Right atrium auricular region (tissue), 2 donors: ENCODE data around the gene DNAI2. TPM values are rescaled to one million over a fixed set of nuclear protein-coding genes. Genes with fewer than 3 reads are reported as not detected.

Experiments
- DNase-seq: peaks from one replicate; pipeline ENCODE4 v3.0.0-alpha.2; 2019; ENCODE audit warnings: low spot score
- H3K27ac ChIP-seq, 2 donors: fragments of 200-600 bp; sonication (generic); 1 replicate in 1 of 2; 2 replicates in 1 of 2; pipeline ENCODE4 v1.5.1; 2016 to 2019
- H3K27me3 ChIP-seq, 2 donors: fragments of 200-600 bp; sonication (generic); one replicate each; pipeline versions ENCODE4 v1.5.1 to v1.6.0; 2017 to 2019
- H3K36me3 ChIP-seq: fragments of 200-600 bp; sonication (generic); one replicate; pipeline ENCODE4 v1.5.1; 2016
- H3K4me1 ChIP-seq, 2 donors: fragments of 200-600 bp; sonication (generic); one replicate each; pipeline versions ENCODE4 v1.5.1 to v1.6.0; 2017 to 2019
- H3K4me3 ChIP-seq, 2 donors: fragments of 200-600 bp; sonication (generic); 1 replicate in 1 of 2; 2 replicates in 1 of 2; pipeline ENCODE4 v1.5.1; 2017 to 2019; ENCODE audit warnings: mild to moderate bottlenecking in 1 of 2, moderate library complexity in 1 of 2
- H3K9me3 ChIP-seq, 2 donors: fragments of 200-600 bp; sonication (generic); one replicate each; pipeline ENCODE4 v1.5.1; 2019
- total RNA-seq, 2 donors: library from RNA; depleted of rRNA; stranded (reverse); fragments of >200 nt; gene quantifications; one replicate each; pipeline ENCODE4 v1.1.0, GENCODE V29; 2016
- TF ChIP-seq, protein P1 (sequence below), 2 donors: fragments of 200-600 bp; sonication (generic); IDR thresholded peaks; one replicate each; pipeline ENCODE4 v1.5.1; 2019; ENCODE audit warnings: antibody characterized with exemption in 2 of 2

The DNAI2 gene
- total RNA-seq, 2 donors from 2014 or later, result not detected

DNA sequence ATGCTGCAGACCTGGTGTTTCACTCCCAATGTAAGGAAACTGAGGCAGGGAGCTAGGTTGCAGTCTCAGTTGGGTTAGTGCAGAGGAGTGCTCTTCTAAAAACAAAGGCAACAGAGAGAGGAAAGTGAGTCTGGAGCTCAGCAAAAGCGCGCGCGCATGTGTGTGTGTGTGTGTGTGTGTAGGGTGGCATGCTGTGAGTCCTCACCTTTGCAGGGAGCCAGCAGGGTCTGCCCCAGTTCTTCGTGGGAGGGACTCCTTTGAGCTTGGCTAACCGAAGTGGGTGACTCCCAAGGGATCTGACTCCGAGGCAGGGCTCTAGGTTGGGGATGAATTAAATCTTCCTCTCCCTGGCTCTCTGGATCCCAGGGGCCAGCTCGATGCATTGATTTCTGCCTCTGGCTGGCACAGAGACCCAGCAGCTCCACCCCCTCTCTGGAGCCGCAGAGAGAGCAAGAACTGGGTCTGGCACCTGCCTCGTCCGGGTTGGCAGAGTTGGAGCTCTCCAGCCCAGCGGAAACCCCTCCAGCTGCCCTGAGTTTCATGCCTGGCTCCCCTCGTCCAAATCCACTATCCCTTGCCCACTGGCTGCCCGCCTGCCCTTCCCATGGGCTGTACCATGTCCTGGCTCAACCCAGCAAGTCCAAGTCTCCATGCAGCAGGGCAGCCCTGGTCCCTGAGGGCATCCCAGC lies 88.9 kb downstream of the DNAI2 start:
- no peak overlapping the region for H3K27ac ChIP-seq
- no peak overlapping the region for H3K4me3 ChIP-seq
- DNase-seq, result no peak
- H3K27me3 ChIP-seq, result peaks cover 0 to 6% of the 10 kb centered on the region in 2 donors
- H3K9me3 ChIP-seq, result no peaks in the 10 kb centered on the region
- TF ChIP-seq, protein P1, sequence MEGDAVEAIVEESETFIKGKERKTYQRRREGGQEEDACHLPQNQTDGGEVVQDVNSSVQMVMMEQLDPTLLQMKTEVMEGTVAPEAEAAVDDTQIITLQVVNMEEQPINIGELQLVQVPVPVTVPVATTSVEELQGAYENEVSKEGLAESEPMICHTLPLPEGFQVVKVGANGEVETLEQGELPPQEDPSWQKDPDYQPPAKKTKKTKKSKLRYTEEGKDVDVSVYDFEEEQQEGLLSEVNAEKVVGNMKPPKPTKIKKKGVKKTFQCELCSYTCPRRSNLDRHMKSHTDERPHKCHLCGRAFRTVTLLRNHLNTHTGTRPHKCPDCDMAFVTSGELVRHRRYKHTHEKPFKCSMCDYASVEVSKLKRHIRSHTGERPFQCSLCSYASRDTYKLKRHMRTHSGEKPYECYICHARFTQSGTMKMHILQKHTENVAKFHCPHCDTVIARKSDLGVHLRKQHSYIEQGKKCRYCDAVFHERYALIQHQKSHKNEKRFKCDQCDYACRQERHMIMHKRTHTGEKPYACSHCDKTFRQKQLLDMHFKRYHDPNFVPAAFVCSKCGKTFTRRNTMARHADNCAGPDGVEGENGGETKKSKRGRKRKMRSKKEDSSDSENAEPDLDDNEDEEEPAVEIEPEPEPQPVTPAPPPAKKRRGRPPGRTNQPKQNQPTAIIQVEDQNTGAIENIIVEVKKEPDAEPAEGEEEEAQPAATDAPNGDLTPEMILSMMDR (IDR thresholded peaks at IDR 0.05), result no peak
- H3K4me1 ChIP-seq, result peaks cover 0 to 12% of the 10 kb centered on the region in 2 donors
- H3K36me3 ChIP-seq, result no peaks in the 10 kb centered on the region

Other genes starting within 250 kb of the DNAI2 start
- gene RPL38, start 70.6 kb upstream of the DNAI2 start, total RNA-seq, result 100 to 1,000 TPM; 212 to 310 TPM
- 10 to 100 TPM; 18.2 to 26.0 TPM for gene TTYH2, start 60.7 kb upstream of the DNAI2 start, total RNA-seq
- under 1 TPM in 1 of 2 donors, not detected in 1; 0.30 TPM for gene KIF19, start 52.0 kb downstream of the DNAI2 start, total RNA-seq
- not detected for gene BTBD17, start 87.6 kb downstream of the DNAI2 start, total RNA-seq
- not detected for gene GPR142, start 93.3 kb downstream of the DNAI2 start, total RNA-seq
- 10 to 100 TPM; 39.0 to 48.0 TPM for gene GPRC5C, start 157.9 kb downstream of the DNAI2 start, total RNA-seq
- 1 to 10 TPM; 2.0 to 7.8 TPM for gene CD300A, start 192.4 kb downstream of the DNAI2 start, total RNA-seq